Measurements from ENCODE around the gene ZNF837.
A peak's percentile ranks its signal among the peaks of the same experiment; 100 is the strongest.
"Not testable (repeated sequence)": the region's sequence is repeated elsewhere in the genome, so short reads cannot be mapped to it uniquely, and the experiment has no call there.

Gene ZNF837

GRCh38 chr19:58386576-58387337, 5.9 kb upstream of the ZNF837 start, which contains the start of gene RPS5:
Gene RPS5, plus strand, starts transcription at chr19:58387269. Its CDS starts 869 bp downstream, at chr19:58388138.
- ATAC-seq, result peak; percentile 95
- Mint-ChIP-seq H3K4me3 (peak within 1 kb of the TSS; percentile 92), H3K27ac (peak within 1 kb of the TSS; percentile 97), H3K4me1 (peaks cover 49% of the 10 kb centered on the region), H3K27me3 (no peaks in the 10 kb centered on the region), H3K9me3 (no peaks in the 10 kb centered on the region), H3K36me3 (peaks cover 24% of the 10 kb centered on the region)

- ATAC-seq, result peak; percentile 17
- H3K27me3 Mint-ChIP-seq, result no peaks in the 10 kb centered on the region
- peaks cover 50% of the 10 kb centered on the region for H3K4me1 Mint-ChIP-seq
- peak overlapping the region; percentile 97 for H3K27ac Mint-ChIP-seq
- no peaks in the 10 kb centered on the region for H3K9me3 Mint-ChIP-seq
- peak overlapping the region; percentile 92 for H3K4me3 Mint-ChIP-seq
- H3K36me3 Mint-ChIP-seq, result peaks cover 23% of the 10 kb centered on the region
Observed at GRCh38 chr19:58385891-58386575, 5.2 kb upstream of the ZNF837 start.

GRCh38 chr19:58385313-58385890, 4.6 kb upstream of the ZNF837 start:
- H3K4me1 Mint-ChIP-seq, result peaks cover 46% of the 10 kb centered on the region
- H3K27ac Mint-ChIP-seq, result peak overlapping the region; percentile 97
- H3K4me3 Mint-ChIP-seq, result peak overlapping the region; percentile 92
- no peaks in the 10 kb centered on the region for H3K27me3 Mint-ChIP-seq
- H3K9me3 Mint-ChIP-seq, result no peaks in the 10 kb centered on the region
- ATAC-seq, result no peak
- peaks cover 17% of the 10 kb centered on the region for H3K36me3 Mint-ChIP-seq

GRCh38 chr19:58382997-58383603, 2.3 kb upstream of the ZNF837 start:
- Mint-ChIP-seq H3K27me3 (no peaks in the 10 kb centered on the region), H3K9me3 (no peaks in the 10 kb centered on the region), H3K36me3 (peaks cover 4% of the 10 kb centered on the region), H3K27ac (no peak overlapping the region), H3K4me3 (no peak overlapping the region), H3K4me1 (peaks cover 53% of the 10 kb centered on the region)
- no peak for ATAC-seq

GRCh38 chr19:58381460-58382212, 806 bp upstream of the ZNF837 start:
- peak overlapping the region; percentile 88 for H3K4me3 Mint-ChIP-seq
- no peaks in the 10 kb centered on the region for H3K9me3 Mint-ChIP-seq
- no peaks in the 10 kb centered on the region for H3K36me3 Mint-ChIP-seq
- H3K27me3 Mint-ChIP-seq, result no peaks in the 10 kb centered on the region
- no peak for ATAC-seq
- H3K27ac Mint-ChIP-seq, result peak overlapping the region; percentile 96
- H3K4me1 Mint-ChIP-seq, result peaks cover 48% of the 10 kb centered on the region

GRCh38 chr19:58380037-58380661, 681 bp downstream of the ZNF837 start:
- Mint-ChIP-seq H3K4me3 (peak overlapping the region; percentile 88), H3K27me3 (no peaks in the 10 kb centered on the region), H3K36me3 (no peaks in the 10 kb centered on the region), H3K4me1 (peaks cover 36% of the 10 kb centered on the region), H3K27ac (peak overlapping the region; percentile 96), H3K9me3 (no peaks in the 10 kb centered on the region)
- peak; percentile 14 for ATAC-seq

- no peaks in the 10 kb centered on the region for H3K27me3 Mint-ChIP-seq
- ATAC-seq, result no peak
- H3K4me1 Mint-ChIP-seq, result peaks cover 34% of the 10 kb centered on the region
- H3K27ac Mint-ChIP-seq, result peak overlapping the region; percentile 96
- peak overlapping the region; percentile 88 for H3K4me3 Mint-ChIP-seq
- H3K36me3 Mint-ChIP-seq, result no peaks in the 10 kb centered on the region
- no peaks in the 10 kb centered on the region for H3K9me3 Mint-ChIP-seq
Observed at GRCh38 chr19:58379246-58379645, 1.6 kb downstream of the ZNF837 start.

- H3K36me3 Mint-ChIP-seq, H3K27me3 Mint-ChIP-seq, H3K4me3 Mint-ChIP-seq, H3K27ac Mint-ChIP-seq, ATAC-seq, H3K9me3 Mint-ChIP-seq: not testable (repeated sequence)
- peaks cover 22% of the 10 kb centered on the region for H3K4me1 Mint-ChIP-seq
Observed at GRCh38 chr19:58376724-58377123, 4.1 kb downstream of the ZNF837 start.

GRCh38 chr19:58374200-58374599, 6.6 kb downstream of the ZNF837 start:
- Mint-ChIP-seq H3K4me3 (no peak overlapping the region), H3K9me3 (no peaks in the 10 kb centered on the region), H3K27me3 (no peaks in the 10 kb centered on the region), H3K27ac (no peak overlapping the region), H3K36me3 (peaks cover 5% of the 10 kb centered on the region), H3K4me1 (peaks cover 9% of the 10 kb centered on the region)
- ATAC-seq, result no peak

- no peak overlapping the region for H3K4me3 Mint-ChIP-seq
- no peaks in the 10 kb centered on the region for H3K9me3 Mint-ChIP-seq
- H3K27me3 Mint-ChIP-seq, result no peaks in the 10 kb centered on the region
- peaks cover 5% of the 10 kb centered on the region for H3K36me3 Mint-ChIP-seq
- no peak for ATAC-seq
- H3K27ac Mint-ChIP-seq, result no peak overlapping the region
- H3K4me1 Mint-ChIP-seq, result no peaks in the 10 kb centered on the region
Observed at GRCh38 chr19:58372311-58373133, 8.3 kb downstream of the ZNF837 start.

- Mint-ChIP-seq H3K36me3 (peaks cover 5% of the 10 kb centered on the region), H3K4me3 (no peak overlapping the region), H3K4me1 (peaks cover 6% of the 10 kb centered on the region), H3K27ac (no peak overlapping the region), H3K9me3 (no peaks in the 10 kb centered on the region), H3K27me3 (no peaks in the 10 kb centered on the region)
- ATAC-seq, result peak; percentile 51
Observed at GRCh38 chr19:58368561-58369360, 12.1 kb downstream of the ZNF837 start.

GRCh38 chr19:58367698-58368454, 13.0 kb downstream of the ZNF837 start:
- H3K36me3 Mint-ChIP-seq, result peaks cover 5% of the 10 kb centered on the region

More at GRCh38 chr19:58367698-58368454, 13.0 kb downstream of the ZNF837 start:
- Mint-ChIP-seq H3K9me3 (no peaks in the 10 kb centered on the region), H3K4me1 (peaks cover 9% of the 10 kb centered on the region), H3K27me3 (no peaks in the 10 kb centered on the region), H3K27ac (no peak overlapping the region), H3K4me3 (no peak overlapping the region)
- no peak for ATAC-seq

Measured in stimulated activated memory B cell treated with anti-CD40 and anti-IgM and Interleukin-4, amounts not matched to agents 10 μg/mL and 1 μg/mL and 100 μg/mL, for 72 hours (primary cell).